PC-9 (cell line): ENCODE data around the gene KCNH8.

Source experiments
- CTCF ChIP-seq: fragments of 200-600 bp; sonication (generic); conservative IDR thresholded peaks from 2 replicates; pipeline ENCODE4 v1.6.1; 2017; ENCODE audit warnings: mixed run types, antibody characterized with exemption, mild to moderate bottlenecking, moderate library complexity
- EZH2 ChIP-seq: fragments of 200-600 bp; sonication (generic); IDR thresholded peaks from 2 replicates; pipeline ENCODE4 v1.8.0; 2017; ENCODE audit warnings: antibody characterized with exemption, low read depth

GRCh38 chr3:19110335-19110895 lies 37.9 kb upstream of the KCNH8 start:
- TF ChIP-seq CTCF (no peak), EZH2 (no peak)
